GM19023 (cell line): Measurements from ENCODE around the gene MAP3K6.

Experiments
- ATAC-seq: cut with Tn5 transposase; IDR thresholded peaks from one replicate; pipeline ENCODE4 v1.9.1; 2021; ENCODE audit warnings: mild to moderate bottlenecking, moderate library complexity; ENCODE audit not compliant: unreplicated experiment

The MAP3K6 gene

DNA sequence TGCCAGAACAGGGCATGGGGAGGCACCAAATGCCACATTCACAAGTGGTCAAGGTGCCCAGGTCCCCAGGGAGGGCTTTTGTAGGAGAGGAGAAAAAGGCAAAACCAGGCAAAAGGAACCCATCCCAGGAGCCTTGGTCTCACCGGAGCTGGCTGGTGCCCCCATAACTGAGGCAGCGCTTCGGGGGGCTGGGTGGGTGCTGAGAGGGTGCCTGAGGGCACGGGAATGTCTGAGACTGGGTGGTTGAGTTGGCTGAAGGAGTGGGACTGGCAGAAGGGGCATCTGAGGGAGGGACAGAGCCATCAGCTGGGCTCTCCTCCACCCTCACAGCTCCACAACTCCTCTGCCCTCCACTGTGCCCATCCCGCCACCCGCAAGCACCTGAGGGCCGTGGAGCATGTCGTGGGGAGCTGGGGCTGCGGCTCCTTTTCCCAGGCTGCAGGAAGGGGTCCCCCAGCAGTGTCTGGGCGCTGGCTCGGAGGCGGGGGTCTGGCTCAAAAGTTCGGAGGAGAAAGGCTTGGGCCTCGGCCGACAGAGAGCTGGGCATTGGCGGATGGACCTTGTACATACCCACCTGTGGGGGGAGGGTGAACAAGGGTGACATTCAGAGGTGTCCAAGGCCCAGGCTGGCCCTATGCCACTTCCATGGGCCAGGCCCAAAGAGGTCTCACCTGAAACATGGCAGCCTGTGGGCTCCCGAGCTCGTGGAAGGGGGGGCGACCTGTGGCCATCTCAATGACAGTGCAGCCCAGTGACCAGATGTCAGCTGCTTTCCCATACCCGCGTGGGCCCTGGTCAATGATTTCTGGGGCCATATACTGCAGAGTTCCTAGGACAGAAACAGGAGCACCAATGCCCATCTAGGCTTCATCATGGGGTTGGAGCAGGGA is 8.5 kb downstream of the MAP3K6 start:
- no peak for ATAC-seq

DNA sequence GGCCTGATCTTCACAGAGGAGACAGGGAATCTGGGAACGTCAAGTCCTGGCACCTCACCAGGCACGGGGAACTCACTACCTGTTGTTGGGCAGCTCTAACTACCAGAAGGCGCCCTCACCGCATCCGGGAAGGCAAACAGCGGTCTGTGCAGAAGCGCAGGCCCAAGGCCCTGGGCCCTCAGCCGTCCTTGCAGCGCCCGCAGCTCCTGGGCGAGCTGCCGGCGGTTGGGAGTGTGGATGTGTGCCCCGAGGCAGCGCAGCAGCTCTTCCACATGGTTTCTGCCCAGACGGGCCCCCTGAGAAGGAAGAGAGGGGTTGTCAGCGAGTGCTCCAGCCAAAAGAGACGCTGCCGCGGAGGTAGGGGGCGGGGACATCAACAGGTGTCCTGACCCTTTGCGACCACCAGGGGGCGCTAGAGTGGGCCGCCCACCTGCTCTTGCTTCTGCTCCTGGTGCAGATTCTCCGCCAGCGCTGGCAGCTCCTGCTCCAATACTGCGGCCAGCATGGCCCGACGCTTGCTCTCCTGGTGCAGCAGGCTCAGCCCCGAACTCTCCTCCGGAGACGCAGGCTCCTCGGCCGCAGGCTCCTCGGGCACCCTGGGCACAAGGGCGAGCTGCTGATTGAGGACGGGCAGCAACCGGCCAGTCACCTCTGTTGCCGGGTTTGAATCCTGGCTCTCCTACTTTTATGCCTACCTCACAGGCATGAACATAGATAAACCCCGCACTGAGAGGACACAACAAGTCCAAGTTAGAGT is 9.3 kb downstream of the MAP3K6 start:
- no peak for ATAC-seq

DNA sequence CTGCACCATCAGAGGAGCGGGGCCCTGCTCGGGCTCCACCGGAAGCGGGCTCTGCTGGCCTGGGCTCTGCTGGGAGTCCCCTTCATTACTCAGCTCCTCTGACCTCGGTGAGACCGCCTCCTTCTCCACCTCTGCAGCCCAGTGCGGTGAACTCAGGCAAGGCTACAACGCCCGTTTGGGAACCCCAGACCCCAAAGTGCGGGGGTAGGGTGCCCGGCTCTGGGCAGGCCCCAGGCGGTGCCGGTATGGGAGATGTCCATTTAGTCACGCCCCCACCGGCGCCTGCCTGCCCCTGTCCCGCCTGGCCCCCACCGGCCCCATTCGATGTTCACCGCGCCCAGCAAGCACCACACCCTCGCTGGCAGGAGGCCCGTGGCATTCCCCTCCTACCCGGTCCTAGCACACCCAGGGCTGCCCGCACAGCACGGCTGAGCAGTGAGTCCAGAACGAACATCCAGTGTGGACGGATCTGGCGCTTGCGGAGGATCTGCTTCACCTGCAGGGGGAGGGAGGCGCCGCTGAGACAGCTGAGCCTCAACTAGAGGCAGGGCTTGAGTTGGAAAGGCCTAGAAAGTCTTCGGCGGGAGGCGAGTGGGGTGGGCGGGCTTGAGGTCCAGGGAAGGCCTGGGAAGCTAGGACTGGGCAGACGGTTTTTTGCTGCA is 10.0 kb downstream of the MAP3K6 start:
- ATAC-seq = no peak

DNA sequence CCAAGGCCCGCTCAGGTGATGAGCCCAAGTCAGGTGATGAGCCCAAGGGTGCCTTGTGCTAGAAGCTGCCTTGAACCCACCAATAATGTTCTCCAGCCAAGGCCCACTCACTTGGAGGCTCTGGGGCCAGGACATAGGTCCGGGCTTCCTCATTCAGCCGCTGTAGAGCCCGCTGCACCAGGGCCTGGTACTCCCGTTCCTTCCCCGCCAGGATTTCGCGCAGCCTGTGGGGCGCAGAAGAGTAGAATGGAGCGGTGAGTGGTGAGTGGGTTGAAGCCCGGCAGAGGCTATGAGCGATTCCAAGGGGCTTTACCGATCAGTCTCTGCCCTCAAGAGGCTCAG is 10.5 kb downstream of the MAP3K6 start:
- no peak for ATAC-seq

DNA sequence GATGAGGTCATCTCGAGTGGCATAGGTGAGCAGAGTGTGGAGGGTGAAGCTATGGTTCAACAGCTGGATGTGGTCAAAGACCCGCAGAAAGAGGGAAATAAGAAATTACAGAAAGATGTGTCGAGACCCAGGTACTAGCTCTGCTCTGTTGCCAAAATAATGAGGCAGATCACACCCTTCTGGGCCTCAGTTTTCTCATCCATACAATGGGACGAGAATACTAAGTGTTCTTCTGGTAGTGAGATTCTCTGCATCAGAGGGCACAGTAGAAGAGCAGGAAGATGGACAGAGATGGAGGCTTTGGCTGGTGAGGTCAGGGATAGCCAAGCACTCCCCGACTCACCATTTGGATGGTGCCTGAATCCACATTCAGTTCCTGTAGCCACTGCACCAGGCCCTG is 11.1 kb downstream of the MAP3K6 start:
- ATAC-seq = no peak

DNA sequence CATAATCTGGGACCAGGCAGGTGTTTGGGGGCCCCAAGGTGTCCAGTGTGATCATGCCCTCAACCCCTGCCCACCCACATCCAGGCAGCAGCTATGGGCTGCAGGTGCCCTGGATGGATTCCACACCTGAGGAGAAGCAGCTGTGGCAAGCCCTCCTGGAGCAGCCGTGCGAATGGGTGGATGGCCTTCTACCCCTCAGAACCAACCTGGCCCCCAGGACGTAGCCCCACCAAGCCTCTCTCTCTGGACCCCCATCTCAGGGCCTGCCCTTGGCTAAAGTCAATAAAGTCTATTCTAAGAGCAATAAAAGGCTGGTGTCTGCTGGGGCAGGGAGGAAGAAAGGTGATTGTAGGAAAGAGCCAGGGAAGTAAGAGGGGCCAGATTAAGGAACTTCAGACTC is 13.1 kb downstream of the MAP3K6 start:
- no peak for ATAC-seq

DNA sequence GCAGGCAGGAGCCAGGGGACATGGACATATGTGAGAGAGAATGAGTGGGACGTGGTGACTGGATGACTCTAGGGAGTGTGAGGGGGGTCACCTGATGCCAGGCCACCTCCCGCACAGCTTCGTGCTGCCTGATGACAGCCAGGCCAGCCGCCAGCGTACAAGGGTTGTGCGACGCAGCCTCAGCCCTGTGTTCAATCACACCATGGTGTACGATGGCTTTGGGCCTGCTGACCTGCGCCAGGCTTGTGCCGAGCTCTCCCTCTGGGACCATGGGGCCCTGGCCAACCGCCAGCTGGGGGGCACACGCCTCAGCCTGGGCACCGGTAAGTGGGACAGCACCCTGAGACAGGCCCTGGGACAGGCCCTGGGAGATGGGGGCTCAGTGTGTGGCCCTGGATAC is 13.6 kb downstream of the MAP3K6 start:
- ATAC-seq = no peak

DNA sequence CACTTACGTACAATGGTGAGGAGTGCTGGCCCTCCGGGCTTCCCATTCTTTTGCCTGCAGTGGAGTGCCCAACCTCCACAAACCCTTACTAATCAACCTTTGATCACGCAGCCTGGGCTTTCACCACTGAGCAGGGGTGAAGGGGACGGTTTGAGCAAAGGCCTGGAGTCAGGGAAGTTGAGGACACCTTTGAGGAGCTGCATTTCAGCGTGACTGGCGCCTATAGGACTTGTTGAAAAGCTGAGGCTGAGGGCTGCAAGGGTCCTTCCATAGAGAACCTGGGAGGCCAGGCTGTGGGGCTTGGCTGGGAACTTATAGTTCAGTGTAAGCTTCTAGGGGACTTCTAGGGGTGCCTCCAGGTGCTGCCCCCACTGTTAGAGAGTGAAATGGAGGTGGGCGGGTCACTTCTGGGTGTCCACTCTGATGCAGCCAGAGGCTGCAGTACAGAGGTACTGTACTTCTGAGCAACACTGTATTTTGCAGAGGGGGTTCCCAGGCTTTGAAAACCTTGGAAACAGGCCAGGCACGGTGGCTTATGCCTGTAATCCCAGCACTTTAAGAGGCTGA is 15.1 kb downstream of the MAP3K6 start:
- ATAC-seq = no peak

DNA sequence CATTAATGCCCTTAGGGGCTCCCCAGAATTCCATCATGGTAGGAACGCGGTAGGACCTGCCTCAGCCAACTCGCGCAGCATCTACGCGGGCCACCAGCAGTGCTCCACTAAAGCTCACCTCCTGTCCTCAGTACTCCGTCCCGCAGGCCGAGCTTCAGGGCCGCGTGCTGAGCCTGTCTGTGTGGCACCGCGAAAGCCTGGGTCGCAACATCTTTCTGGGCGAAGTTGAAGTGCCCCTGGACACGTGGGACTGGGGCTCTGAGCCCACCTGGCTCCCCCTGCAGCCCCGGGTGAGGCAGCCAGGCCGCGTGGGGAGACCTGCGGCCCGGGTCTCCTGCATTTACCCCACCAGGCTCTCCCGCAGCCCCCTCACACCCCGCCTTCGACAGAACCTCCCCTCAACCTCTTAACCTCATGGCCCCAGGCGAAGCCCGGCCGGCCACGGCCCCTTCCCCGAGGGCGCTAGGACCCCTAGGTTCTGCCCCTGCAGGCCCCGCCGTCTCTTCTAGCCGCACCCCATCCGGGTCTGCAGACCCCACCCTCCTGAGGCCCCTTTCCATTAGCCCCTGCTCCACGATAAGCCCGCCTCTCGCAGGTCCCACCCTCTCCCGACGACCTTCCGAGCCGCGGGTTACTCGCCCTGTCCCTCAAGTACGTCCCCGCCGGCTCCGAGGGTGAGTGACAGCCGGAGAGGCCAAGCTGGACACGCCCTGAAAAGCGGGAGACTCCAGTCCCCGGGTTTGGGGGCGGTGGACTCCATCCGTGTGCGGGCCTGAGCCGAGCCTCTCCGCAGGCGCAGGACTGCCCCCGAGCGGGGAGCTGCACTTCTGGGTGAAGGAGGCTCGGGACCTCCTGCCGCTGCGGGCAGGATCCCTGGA is 15.9 kb downstream of the MAP3K6 start:
- ATAC-seq = no peak

DNA sequence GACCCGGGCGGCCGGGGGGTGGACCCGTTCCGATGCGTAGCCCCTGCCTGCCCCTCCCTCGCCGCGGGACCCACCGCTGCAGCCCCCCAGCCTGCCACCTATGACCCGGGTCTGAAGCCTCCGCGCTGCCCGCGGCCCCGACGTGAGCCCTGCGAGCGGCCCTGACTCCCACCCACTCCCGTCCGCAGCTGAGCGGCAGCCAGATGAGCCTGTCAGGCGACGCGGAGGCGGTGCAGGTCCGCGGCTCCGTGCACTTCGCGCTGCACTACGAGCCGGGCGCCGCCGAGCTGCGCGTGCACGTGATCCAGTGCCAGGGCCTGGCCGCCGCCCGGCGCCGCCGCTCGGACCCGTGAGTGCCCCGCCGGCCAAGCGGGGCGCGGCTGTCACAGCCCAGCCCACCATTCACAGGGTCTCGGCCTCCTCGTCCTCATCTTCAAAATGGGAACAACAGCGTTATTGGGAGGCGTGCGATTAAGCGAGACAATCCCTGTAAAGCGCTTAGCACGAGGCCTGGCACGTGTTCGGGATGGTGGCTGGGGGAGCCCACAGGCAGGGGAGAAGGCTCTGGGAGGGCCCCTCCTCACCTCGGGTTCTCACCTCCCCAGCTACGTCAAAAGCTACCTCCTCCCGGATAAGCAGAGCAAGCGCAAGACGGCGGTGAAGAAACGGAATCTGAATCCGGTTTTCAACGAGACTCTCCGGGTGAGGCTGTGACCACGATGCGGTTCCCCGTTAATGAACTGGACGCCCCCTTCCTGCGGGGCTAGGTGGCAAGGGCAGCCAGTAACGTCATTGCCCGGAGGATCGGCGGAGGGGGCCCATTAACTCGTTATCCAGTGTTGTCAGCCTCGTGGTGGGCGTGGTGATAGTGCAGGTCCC is 16.7 kb downstream of the MAP3K6 start:
- no peak for ATAC-seq

DNA sequence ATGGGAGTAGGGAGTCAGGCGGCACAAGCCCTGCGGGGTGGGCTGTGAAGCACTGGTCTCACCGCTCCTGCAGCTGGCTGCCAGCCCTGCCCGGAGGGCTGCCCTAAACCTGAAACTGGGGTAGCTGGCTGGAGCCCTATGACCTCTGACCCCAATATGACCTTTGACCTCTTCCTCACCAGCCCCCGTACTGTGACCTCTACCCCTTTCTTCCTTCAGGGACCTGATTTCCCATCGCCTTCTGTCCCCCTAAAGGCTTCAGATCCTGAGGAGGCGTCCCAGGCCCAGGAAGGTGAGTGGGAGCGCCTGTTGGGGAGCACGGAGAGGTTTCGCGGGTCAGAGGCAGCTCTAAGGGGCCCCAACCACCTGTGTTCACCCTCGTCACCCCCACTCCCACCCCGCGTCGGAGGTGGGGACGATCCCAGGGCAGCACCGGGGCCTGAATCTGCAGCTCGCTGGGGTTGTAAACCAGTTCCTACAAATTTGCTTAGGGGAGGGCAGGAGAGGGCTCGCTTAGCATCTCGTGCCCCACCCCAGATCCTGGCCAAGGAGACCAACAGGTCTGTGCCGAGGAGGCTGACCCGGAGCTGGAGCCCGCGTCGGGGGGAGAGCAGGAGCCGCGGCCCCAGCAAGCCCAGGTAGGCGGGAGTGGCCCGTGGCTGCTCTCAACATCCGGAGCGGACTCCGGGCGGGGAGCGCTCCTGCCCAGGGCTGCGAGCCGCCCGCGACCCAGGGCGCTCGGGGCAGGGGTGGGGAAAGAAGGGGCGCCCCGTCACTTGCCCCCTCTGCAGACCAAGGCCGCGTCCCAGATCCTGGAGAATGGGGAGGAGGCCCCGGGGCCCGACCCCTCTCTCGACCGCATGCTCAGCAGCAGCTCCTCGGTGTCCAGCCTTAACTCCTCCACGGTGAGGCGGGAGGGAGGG is 17.6 kb downstream of the MAP3K6 start:
- ATAC-seq = no peak

DNA sequence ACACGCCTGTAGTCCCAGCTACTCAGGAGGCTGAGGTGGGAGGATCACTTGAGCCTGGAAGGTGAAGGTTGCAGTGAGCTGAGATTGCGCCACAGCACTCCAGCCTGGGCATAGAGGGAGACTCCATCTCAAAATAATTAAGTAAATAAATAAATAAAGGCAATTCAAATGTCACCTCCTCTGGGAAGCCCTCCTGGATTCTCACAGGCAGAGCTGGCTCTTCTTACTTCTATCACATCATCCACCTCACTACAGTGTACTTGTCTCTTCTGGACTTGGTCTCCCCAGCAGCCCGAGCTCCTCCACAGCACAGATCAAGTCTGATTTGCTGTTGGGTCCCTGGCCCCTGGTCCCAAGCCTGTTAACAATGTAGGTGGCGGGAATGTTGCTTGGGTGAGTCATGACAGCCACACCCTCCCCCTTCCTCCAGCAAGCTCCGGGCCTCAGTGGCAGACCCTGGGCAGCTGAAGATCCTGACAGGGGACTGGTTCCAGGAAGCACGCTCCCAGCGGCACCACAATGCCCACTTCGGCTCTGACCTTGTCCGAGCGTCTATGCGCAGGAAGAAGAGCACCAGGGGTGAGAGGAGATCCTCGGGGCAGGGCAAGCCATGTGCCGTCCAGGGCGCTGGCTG is 19.7 kb downstream of the MAP3K6 start:
- ATAC-seq = no peak

DNA sequence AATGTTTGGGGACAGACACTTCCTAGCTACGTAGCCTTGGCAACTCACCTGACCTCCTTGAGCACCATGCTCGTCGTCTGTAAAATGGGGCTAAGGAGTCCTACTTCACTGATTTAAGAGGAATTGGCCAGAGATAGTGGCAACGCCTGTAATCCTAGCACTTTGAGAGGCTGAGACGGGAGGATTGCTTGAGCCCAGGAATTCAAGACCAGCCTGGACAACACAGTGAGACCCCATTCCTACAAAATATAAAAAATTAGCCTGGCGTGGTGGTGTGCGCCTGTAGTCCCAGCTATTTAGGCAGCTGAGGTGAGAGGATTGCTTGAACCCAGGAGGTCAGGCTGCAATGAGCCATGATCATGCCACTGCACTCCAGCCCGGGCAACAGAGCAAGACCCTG is 20.4 kb downstream of the MAP3K6 start:
- ATAC-seq = no peak

DNA sequence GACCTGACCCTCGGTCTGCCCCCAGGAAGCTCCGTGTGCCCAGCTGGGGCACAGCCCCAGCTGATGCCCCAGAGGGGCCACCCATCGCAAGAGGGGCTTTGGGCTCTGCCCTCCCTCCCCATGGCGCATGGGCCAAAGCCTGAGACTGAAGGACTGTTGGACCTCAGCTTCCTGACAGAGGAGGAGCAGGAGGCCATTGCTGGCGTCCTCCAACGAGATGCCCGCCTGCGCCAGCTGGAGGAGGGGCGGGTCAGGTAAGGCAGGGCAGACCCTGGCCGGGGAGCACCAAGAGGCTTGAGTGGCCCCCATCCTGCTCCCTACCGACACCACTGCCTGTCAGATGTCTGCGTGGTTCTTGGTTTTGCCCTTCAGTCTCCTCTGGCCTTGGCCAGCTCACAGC is 21.5 kb downstream of the MAP3K6 start:
- ATAC-seq = no peak

DNA sequence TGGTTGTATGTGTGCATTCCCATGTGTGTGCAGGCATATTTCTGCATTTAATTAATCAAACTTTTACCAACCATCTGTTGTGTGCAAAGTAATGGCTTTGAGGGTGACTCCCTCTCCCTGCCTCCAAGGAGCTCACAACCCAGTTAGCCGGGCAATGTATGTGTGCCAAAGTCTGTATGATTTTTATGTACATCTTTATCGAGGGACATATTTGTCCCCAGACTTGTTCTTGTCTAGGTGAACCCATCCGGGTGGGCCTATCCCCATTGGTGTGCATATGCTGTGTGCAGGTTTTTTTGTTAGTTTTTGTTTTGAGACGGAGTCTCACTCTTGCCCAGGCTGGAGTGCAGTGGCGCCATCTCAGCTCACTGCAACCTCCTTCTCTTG is 23.1 kb downstream of the MAP3K6 start:
- ATAC-seq = no peak

DNA sequence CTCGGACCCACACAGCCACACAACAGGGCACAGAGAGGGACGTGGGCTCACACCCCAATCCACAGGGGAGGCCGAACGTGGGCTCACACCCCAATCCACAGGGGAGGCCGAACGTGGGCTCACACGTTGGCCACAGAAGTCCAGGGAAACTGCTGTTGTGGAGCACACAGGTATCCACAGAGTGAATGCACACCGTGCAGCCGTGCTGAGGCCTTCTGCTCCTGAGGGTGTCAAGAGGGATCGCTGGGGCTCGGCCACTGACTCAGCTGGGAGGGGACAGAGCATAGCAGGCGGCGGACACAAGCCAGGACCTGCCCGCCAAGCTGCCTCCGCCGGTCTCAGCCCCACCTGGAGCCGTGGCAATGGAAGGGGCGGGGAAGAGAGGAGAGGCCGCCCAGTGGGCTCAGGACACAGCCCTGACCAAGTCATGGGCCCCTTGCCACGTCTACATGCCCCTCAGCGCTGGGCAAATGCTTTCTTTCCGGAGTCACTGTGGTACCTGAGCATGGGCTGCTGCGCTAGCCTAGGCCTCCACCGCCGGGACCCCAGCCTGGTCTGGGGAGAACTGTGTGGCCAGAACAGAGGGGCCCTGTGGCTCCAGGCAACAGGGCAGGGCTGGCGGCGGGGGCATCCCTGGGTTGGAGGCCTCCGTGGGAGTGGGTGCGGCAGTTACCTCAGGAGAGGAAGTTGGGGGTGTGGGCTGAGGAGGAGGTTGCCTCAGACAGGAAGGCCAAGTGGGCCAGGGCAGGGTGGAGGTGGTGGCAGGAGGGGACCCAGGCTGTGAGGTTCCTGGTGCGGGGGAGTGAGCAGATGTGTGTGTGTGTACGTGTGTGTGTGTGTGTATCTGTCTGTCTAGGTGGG is 23.8 kb downstream of the MAP3K6 start:
- no peak for ATAC-seq

DNA sequence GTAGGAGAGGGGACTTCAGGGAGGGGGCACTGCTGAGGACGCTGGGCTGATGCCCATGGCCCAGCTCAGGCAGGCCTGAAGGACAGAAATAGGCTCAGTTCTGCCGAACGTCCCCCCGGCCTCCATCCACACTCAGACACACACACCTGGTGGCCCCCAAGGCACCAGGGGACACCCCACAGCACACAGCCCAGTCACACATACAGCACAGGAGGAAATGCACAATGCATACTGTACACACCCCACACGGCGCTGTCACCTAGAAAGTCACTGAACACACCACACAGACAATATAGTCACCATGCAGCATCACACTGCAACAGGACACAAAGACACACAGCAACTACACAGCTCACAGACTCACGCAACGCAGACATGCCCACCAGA is 24.4 kb downstream of the MAP3K6 start:
- ATAC-seq = no peak
